Endothelial cell (in vitro differentiated cells): ENCODE data around the gene R3HCC1L. TPM values are rescaled to one million over a fixed set of nuclear protein-coding genes. Genes with fewer than 3 reads are reported as not detected.

Source experiments
- DNase-seq: peaks from one replicate; pipeline ENCODE4 v3.0.0; 2021; ENCODE audit warnings: low spot score
- H3K27ac Mint-ChIP-seq: one replicate; pipeline ENCODE4 v1.8.0; 2021; ENCODE audit warnings: mixed read lengths, inconsistent platforms; ENCODE audit not compliant: unreplicated experiment
- H3K27me3 Mint-ChIP-seq: one replicate; pipeline ENCODE4 v1.8.0; 2021; ENCODE audit warnings: mild to moderate bottlenecking, moderate library complexity, mixed read lengths, inconsistent platforms; ENCODE audit not compliant: unreplicated experiment
- H3K36me3 Mint-ChIP-seq: one replicate; pipeline ENCODE4 v1.8.0; 2021; ENCODE audit warnings: mild to moderate bottlenecking, low read depth, mixed read lengths, inconsistent platforms; ENCODE audit not compliant: unreplicated experiment
- H3K4me1 Mint-ChIP-seq: one replicate; pipeline ENCODE4 v1.8.0; 2021; ENCODE audit warnings: mild to moderate bottlenecking, mixed read lengths, inconsistent platforms; ENCODE audit not compliant: unreplicated experiment
- H3K4me3 Mint-ChIP-seq: one replicate; pipeline ENCODE4 v1.8.0; 2021; ENCODE audit warnings: mild to moderate bottlenecking, mixed read lengths, inconsistent platforms; ENCODE audit not compliant: unreplicated experiment
- H3K9me3 Mint-ChIP-seq: one replicate; pipeline ENCODE4 v1.8.0; 2021; ENCODE audit warnings: mixed read lengths, inconsistent platforms; ENCODE audit not compliant: unreplicated experiment
- CTCF ChIP-seq: fragments of 200-600 bp; sonication (generic); IDR thresholded peaks from one replicate; pipeline ENCODE4 v1.5.0; 2021; ENCODE audit warnings: antibody characterized with exemption; ENCODE audit not compliant: unreplicated experiment
- total RNA-seq: library from RNA; stranded (reverse); fragmentation: NEBNext Ultra II Directional; extraction: Animal tissue kit (Norgen Biotek cat#: 25700); gene quantifications from one replicate; pipeline ENCODE4 v1.2.1, GENCODE V29; 2021; ENCODE audit not compliant: unreplicated experiment

Gene R3HCC1L
- total RNA-seq, 1 donor from 2014 or later: 21.3 TPM

GRCh38 chr10:98263088-98263487, 128.6 kb downstream of the R3HCC1L start:
- Mint-ChIP-seq H3K36me3 (peaks cover 6% of the 10 kb centered on the region), H3K9me3 (no peaks in the 10 kb centered on the region), H3K4me3 (no peak overlapping the region), H3K27me3 (peaks cover 6% of the 10 kb centered on the region), H3K4me1 (peaks cover 7% of the 10 kb centered on the region), H3K27ac (no peak overlapping the region)
- no peak for TF ChIP-seq CTCF
- DNase-seq: no peak

GRCh38 chr10:98264378-98265065, 130.1 kb downstream of the R3HCC1L start:
- Mint-ChIP-seq H3K9me3 (no peaks in the 10 kb centered on the region), H3K36me3 (peaks cover 6% of the 10 kb centered on the region), H3K27ac (no peak overlapping the region), H3K4me1 (peaks cover 7% of the 10 kb centered on the region), H3K27me3 (peaks cover 9% of the 10 kb centered on the region), H3K4me3 (no peak overlapping the region)
- no peak for DNase-seq
- TF ChIP-seq CTCF: no peak

DNA sequence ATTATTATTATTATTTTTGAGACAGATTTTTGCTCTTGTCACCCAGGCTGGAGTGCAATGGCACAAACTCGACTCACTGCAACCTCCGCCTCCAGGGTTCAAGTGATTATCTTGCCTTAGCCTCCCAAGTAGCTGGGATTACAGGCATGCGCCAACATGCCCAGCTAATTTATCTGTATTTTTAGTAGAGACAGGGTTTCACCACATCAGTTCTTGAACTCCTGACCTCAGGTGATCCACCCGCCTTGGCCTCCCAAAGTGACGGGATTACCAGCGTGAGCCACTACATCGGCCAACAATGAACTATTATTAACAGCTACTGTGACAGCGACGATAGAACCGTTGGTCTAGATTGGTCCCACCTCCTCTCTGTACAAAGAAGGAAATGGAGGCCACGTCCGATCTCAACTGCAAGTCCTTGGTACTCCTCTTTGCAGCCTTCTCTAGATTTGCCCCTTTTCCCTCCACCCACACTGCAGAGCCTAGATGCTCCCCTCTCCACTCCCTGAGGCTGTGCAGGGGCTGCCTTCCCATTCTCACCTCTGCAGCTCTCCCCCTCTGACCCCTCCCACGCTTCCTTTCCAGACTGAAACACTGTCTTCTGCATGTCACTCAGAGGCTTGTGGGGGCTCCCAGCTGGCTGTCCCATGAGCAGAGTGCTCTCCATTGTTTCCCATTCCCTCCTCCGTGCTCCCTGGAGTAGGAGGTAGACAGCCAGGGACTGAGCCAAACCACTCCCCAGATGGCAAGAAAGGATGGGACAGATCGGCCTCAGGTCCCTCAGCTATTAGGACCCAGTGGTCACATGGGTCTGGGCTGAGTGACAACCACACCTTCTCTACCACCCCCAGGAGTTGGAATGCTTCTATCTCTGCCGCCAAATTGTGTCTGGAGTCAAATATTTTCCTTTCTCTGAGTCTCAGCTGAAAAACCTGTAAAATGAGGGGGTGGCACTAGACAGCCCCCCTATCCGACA, 131.2 kb downstream of the R3HCC1L start:
- Mint-ChIP-seq H3K9me3 (no peaks in the 10 kb centered on the region), H3K4me1 (peaks cover 8% of the 10 kb centered on the region), H3K4me3 (no peak overlapping the region), H3K27me3 (peaks cover 9% of the 10 kb centered on the region), H3K27ac (no peak overlapping the region), H3K36me3 (peaks cover 6% of the 10 kb centered on the region)
- no peak for DNase-seq
- no peak for TF ChIP-seq CTCF

DNA sequence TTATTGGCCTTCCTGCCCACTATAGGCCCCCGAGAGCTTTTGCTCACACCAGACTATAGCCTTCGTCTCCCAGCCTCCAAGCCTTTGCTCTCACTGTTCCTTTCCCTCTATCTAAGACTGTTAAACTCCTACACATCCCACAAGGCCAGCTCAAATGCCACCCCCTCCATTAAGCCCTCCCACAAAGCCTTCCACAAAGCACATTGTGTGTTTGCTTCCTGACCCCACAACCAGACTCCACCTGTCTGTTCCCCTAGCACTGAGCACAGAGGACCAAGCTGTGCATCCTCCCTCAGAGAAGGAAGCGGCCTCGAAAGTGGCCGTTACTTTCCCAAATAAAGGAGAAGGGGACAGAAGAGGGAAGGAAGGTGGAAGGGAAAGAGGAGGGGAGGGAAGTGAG, 132.2 kb downstream of the R3HCC1L start:
- H3K4me1 Mint-ChIP-seq: peaks cover 11% of the 10 kb centered on the region
- H3K9me3 Mint-ChIP-seq: no peaks in the 10 kb centered on the region
- peaks cover 10% of the 10 kb centered on the region for H3K27me3 Mint-ChIP-seq
- H3K4me3 Mint-ChIP-seq: no peak overlapping the region
- H3K36me3 Mint-ChIP-seq: peaks cover 6% of the 10 kb centered on the region
- H3K27ac Mint-ChIP-seq: no peak overlapping the region
- no peak for DNase-seq
- TF ChIP-seq CTCF: no peak
